Measurements from ENCODE around the gene PADI4. TPM values are rescaled to one million over a fixed set of nuclear protein-coding genes. Genes with fewer than 3 reads are reported as not detected.

The PADI4 gene
- total and polyA plus RNA-seq, 2 of the 8 experiments (the other 6 are each of a cell fraction or from before 2014, with no cell fraction given): 0.29 TPM; not detected in 1

DNA sequence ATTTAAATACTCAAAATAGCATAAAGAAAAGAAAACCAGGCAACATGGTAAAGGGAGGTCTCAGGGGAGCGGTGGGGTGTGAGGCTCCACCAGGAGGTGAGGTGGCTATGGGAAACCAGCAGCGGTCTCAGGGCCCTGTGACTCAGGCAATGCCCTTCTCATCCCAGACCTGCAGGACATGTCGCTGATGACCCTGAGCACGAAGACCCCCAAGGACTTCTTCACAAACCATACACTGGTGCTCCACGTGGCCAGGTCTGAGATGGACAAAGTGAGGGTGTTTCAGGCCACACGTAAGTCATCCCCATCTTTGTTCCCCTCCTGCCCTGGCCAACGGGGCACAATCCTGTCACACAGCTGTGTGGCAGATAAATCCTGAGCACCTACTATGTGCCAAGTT, 31.5 kb downstream of the PADI4 start:
- 87% methylated on average over 7 of the region's 7 CpGs; no CpG with 5 or more reads in 1 of the 2 experiments for WGBS, 2 experiments (ENCODE audit: extremely low coverage in 1 of 2, insufficient coverage in 1 of 2, insufficient read length in 1 of 2, insufficient replicate concordance in 2 of 2, low coverage in 1 of 2, low lambda C conversion rate in 2 of 2, missing lambda C conversion rate in 1 of 2)
- POLR2A ChIA-PET (ENCODE audit: partially characterized antibody): interaction anchor here (0.5 kb wide), 1 partner anchor 96 kb away, joined by 3 read pairs; no protein-coding TSS in a partner anchor

More for the DNA sequence above, 31.5 kb downstream of the PADI4 start:
- Histone ChIP-seq H3K27ac (ENCODE audit: low read depth, low read length) (no peak overlapping the region), H3K27me3 (replicated peaks in 1 of 4; ENCODE audit: control insufficient read depth in 3 of 4, extremely low read depth in 1 of 4, insufficient read depth in 3 of 4, low read length in 3 of 4) (peaks cover 0 to 3% (median 0%) of the 10 kb centered on the region in 4 experiments; a peak in 2 of 7 replicates), H4K5ac (ENCODE audit: insufficient read length, low read depth, low read length) (no peak overlapping the region), H3K4me3 (ENCODE audit: extremely low read depth in 1 of 4, insufficient read depth in 2 of 4, low read depth in 3 of 4, low read length in 4 of 4) (no peak overlapping the region), H2BK120ac (replicated peaks; ENCODE audit: low read depth, low read length) (no peak overlapping the region), H3K56ac (replicated peaks; ENCODE audit: insufficient read length, low read depth, low read length) (no peak overlapping the region), H3K23ac (ENCODE audit: insufficient read length) (no peak overlapping the region), H3K79me1 (ENCODE audit: low read depth, low read length) (no peaks in the 10 kb centered on the region), H2BK5ac (ENCODE audit: low read depth, low read length) (no peak overlapping the region), H3K79me2 (ENCODE audit: control insufficient read depth in 1 of 2, insufficient read depth in 2 of 2, low read length in 2 of 2) (no peaks in the 10 kb centered on the region), H2AFZ (ENCODE audit: low read length) (no peak overlapping the region), H3K9ac (replicated peaks in 1 of 4; ENCODE audit: extremely low read depth in 1 of 4, low read depth in 3 of 4, low read length in 3 of 4) (no peak overlapping the region; a peak in 1 of 7 replicates), H4K20me1 (replicated peaks in 1 of 2; ENCODE audit: control insufficient read depth in 1 of 2, insufficient read depth in 2 of 2, low read length in 2 of 2) (no peaks in the 10 kb centered on the region), H3K18ac (ENCODE audit: extremely low read depth, low read length) (no peak overlapping the region), H4K91ac (replicated peaks; ENCODE audit: insufficient read length, low read length) (no peak overlapping the region), H2BK20ac (ENCODE audit: low read length) (0 out of 2 replicates have a peak overlapping the region, but pooled peaks have one; percentile 7), H3K4ac (replicated peaks; ENCODE audit: insufficient read length, low read depth, low read length) (no peak overlapping the region), H3K14ac (ENCODE audit: insufficient read length) (no peak overlapping the region), H2BK12ac (ENCODE audit: low read depth, low read length) (no peak overlapping the region), H3K4me2 (ENCODE audit: insufficient read depth in 1 of 2, low read depth in 2 of 2, low read length in 2 of 2) (no peak overlapping the region), H2AK5ac (ENCODE audit: low read depth, low read length) (no peak overlapping the region), H2BK15ac (ENCODE audit: low read length) (peak overlapping the region; percentile 31; the same call in 1 of the 2 replicates), H3K4me1 (replicated peaks in 1 of 4; ENCODE audit: control insufficient read depth in 3 of 4, insufficient read depth in 4 of 4, low read length in 3 of 4) (no peaks in the 10 kb centered on the region), H3K36me3 (ENCODE audit: control insufficient read depth in 2 of 4, insufficient read depth in 4 of 4, low read length in 3 of 4) (no peaks in the 10 kb centered on the region), H3K23me2 (ENCODE audit: low read depth, low read length) (peaks cover 4% of the 10 kb centered on the region; the same call in 1 of the 2 replicates), H3K9me3 (ENCODE audit: insufficient read depth in 2 of 2, low read depth in 1 of 2, low read length in 1 of 2) (peaks cover 0 to 3% of the 10 kb centered on the region in 2 experiments; a peak in 2 of 4 replicates), H4K8ac (ENCODE audit: extremely low read depth, insufficient read depth, low read length) (no peak overlapping the region)
- FAIRE-seq (no peak), DNase-seq (ENCODE audit: low read depth in 1 of 2, low spot score in 2 of 2) (no peak)
- CTCF ChIA-PET (ENCODE audit: partially characterized antibody): interaction anchor here (0.6 to 2.0 kb wide), 5 partner anchors 33 to 277 kb away, joined by 3 to 8 read pairs (median 3); partner anchors contain the start of gene PADI6
- TF ChIP-seq SIN3A (conservative IDR thresholded peaks at IDR 0.05 in 1 of 2, IDR thresholded peaks at IDR 0.05 in 1 of 2; ENCODE audit: low read depth in 1 of 2, low read length in 2 of 2) (no peak), SP4 (IDR thresholded peaks at IDR 0.05; ENCODE audit: low read length) (no peak), SIX5 (IDR thresholded peaks at IDR 0.05; ENCODE audit: low read depth, low read length) (no peak), RXRA (IDR thresholded peaks at IDR 0.05; ENCODE audit: insufficient read depth, low read depth, low read length) (no peak), CBX5 (IDR thresholded peaks at IDR 0.05; ENCODE audit: low read depth, low read length) (no peak), KDM1A (IDR thresholded peaks at IDR 0.05; ENCODE audit: borderline replicate concordance, low read length) (no peak), RBBP5 (IDR thresholded peaks at IDR 0.05; ENCODE audit: borderline replicate concordance, low read depth, low read length) (no peak), RAD21 (IDR thresholded peaks at IDR 0.05 in 1 of 2, conservative IDR thresholded peaks at IDR 0.05 in 1 of 2; ENCODE audit: low read depth in 2 of 2, low read length in 2 of 2) (no peak), BACH1 (IDR thresholded peaks at IDR 0.05; ENCODE audit: low read length) (no peak), NANOG (IDR thresholded peaks at IDR 0.05; ENCODE audit: insufficient read depth, low read depth, low read length, poor library complexity, severe bottlenecking) (no peak)

Measured in H1 (cell line).